ENCODE measurements around the gene UBAP1.
"Not testable (repeated sequence)": the region's sequence is repeated elsewhere in the genome, so short reads cannot be mapped to it uniquely, and the experiment has no call there.

UBAP1 gene

DNA sequence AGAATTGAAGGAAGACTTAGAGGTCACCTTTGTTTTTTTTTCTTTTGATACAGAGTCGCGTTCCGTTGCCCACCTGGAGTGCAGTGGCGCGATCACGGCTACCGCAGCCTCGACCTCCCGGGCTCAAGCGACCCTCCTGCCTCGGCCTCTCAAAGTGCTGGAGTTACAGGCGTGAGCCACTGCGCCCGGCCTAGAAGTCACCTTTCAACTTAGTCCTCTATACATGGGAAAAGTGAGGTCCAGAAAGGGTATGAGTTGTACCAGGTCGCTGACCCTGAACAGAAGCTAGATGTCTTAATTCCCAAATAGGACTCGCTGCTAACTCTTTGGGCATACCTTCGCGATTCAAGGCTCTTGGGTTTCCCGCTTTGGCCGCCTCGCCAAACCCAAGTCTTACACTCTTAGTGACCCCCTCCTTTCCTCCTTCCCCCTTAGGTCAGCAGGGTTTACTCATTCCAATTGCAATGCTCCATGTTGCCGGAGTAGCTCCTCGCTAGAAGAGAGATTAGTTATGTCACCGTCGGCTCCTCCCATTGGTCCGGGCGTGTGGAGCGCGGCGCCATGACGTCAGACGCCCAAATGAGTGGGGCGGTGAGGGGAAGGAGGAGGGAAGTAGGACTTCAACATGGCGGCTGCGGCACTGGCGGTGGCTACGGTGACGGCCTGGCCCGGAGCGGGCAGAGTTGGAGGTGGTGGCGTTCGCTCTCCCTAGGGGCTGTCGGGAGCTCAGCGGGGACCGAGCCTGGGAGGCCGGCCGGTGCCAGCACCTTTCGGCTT, at the start of gene UBAP1:
Gene UBAP1 (plus strand): TSS at position 608 of the 777 bp plus-strand sequence. CDS start 41,872 bp downstream, outside the sequence.
- DNase-seq, result peak; percentile 96 to 97

GRCh38 chr9:34131571-34131970, 47.3 kb upstream of the UBAP1 start:
- DNase-seq, result no peak

- DNase-seq, result no peak
Measured at GRCh38 chr9:34133436-34133949, 45.4 kb upstream of the UBAP1 start.

DNA sequence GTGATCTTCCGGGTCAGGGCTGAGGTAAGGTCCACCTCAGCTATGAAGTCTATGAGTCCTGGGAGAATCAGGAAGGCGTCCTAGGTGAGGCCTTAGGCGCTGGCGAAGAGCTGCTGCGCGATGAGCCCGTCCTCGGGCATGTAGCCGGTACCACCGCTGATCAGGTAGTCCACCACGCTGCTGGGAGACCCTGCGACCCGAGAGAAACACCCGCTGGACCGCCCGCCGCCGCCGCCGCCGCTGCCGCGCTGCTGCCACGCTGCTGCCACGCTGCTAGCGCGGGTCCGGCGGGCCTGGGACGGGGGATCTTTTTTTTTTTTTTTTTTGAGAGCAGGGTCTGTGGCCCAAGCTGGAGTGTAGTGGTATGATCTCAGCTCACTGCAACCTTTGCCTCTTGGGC, 44.3 kb upstream of the UBAP1 start:
- DNase-seq, result no peak

- DNase-seq, result not testable (repeated sequence)
Measured at GRCh38 chr9:34138644-34139043, 40.2 kb upstream of the UBAP1 start.

DNA sequence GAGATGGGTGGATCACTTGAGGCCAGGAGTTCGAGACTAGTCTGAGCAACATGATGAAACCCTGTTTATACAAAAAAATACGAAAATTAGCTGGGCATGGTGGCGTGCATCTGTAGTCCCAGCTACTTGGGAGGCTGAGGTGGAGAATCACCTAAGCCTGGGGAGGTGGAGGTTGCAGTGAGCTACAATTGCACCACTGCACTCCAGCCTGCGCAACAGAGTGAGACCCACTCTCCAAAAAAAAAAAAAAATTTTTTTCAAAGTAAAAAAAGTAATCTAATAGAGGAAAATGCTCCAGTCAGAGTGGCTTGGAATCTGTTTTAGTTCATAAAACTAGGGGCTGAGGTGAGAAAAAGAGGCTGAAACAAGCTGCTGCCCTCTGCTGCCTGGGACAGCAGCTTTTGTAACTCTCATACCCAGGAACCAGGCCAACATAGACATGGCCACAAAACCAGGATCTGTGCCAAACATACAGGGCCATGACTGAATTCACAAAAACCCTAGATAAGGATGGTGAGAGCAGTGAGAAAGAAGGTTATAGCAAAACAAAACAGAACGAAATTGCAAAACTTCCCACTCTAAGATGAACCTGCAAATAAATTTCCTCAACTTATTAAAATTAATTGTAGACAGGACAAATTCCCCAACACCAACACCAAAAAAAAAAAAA, 39.2 kb upstream of the UBAP1 start:
- no peak for DNase-seq

GRCh38 chr9:34140853-34141252, 38.0 kb upstream of the UBAP1 start:
- DNase-seq, result no peak

DNA sequence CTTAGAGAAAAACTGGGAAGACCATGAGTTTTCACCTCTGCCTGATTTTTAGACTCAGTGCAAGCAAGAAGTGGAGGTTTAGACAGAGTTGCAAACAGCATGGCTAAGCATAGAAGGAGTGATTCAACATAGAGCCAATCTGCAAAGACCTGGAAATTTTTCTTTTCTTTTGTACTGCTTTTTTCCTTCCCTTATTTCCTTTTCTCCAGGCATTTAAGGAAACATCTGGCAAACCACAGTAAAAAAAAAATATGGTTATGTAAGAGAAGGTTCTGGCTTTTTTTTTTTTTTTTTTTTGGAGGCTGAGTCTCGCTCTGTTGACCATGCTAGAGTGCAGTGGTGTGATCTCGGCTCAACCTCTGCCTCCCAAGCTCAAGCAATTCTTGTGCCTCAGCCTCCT, 35.7 kb upstream of the UBAP1 start:
- DNase-seq, result no peak

- no peak for DNase-seq
Measured at GRCh38 chr9:34145165-34145564, 33.7 kb upstream of the UBAP1 start.

DNA sequence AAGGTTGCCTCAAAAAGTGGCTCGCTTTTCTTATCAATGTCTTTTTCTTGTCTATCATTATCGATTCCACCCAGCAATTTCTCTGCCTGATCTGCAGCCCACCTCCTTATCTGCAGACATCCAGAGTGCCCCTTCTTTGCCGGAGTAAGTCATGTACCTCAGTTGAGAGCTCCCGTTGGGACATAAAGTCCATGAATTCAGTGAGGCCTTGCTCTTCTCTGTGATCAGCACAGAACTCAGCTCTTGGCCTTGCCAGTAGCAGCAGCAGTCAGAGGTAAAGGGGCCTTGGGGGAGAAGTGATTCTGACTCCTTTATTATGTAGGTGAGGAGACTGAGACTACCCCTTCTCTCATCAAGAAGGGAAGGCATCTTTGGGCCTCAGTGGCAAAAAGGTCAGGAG, 27.4 kb upstream of the UBAP1 start:
- no peak for DNase-seq

- no peak for DNase-seq
Measured at GRCh38 chr9:34154057-34154456, 24.8 kb upstream of the UBAP1 start.

DNA sequence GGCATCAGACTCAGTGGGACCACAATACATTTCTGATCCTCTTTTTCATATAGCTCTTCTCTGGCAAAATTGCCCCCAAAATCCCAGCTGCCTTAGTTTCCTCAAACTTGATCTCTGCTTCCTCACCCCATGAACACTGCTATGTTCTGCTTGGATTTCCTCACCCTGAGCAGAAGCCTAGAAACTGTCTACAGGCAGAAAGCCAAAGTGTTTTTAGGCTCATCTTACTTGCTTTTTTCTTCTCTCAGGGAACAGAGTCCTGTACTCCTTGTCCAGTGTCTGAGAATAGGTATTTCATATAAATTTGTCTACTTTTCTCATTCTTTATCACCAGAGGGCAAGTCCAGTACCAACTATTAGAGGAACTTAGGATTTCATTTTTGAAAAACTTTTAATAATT, 21.5 kb upstream of the UBAP1 start:
- DNase-seq, result no peak

GRCh38 chr9:34157898-34158297, 20.9 kb upstream of the UBAP1 start:
- DNase-seq, result no peak

DNA sequence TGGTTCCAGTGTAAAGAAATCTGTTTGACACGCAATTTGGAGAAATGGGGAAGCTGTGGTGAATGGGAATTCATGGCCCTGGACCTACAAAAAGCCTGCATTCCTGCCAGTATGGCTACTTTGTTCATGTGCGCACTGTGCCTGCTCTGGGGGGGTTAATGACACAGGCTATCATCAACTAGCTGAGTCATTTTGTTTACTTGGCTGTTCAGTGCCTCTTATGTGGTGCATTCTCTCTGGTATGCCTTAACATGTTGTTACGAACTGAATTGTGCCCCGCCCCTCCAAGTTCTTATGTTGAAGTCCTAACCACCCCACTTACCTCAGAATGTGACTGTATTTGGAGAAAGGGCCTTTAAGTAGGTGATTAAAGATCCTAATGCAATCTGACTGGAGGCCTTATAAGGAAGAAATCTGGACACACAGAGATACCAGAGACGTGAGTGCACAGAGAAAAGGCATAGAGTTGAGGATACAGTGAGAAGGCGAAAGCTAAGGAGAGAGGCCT, 20.4 kb upstream of the UBAP1 start:
- DNase-seq, result no peak

GRCh38 chr9:34163434-34163833, 15.4 kb upstream of the UBAP1 start:
- no peak for DNase-seq

DNA sequence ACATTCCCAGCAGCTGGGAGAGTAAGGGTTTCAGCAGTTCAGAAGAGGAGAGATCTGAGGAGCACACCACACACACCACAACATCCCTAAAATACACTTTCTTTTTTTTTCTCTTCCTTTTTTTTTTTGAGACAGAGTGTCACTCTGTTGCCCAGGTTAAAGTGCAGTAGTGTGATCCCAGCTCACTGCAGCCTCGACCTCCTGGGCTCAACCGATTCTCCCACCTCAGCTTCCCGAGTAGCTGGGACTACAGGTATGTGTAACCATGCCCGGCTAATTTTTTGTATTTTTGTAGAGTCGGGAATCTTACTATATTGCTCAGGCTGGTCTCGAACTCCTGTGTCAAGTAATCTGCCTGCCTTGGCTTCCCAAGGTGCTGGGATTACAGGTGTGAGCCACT, 9.7 kb upstream of the UBAP1 start:
- DNase-seq, result no peak

- DNase-seq, result no peak
Measured at GRCh38 chr9:34170237-34170991, 8.4 kb upstream of the UBAP1 start.

DNA sequence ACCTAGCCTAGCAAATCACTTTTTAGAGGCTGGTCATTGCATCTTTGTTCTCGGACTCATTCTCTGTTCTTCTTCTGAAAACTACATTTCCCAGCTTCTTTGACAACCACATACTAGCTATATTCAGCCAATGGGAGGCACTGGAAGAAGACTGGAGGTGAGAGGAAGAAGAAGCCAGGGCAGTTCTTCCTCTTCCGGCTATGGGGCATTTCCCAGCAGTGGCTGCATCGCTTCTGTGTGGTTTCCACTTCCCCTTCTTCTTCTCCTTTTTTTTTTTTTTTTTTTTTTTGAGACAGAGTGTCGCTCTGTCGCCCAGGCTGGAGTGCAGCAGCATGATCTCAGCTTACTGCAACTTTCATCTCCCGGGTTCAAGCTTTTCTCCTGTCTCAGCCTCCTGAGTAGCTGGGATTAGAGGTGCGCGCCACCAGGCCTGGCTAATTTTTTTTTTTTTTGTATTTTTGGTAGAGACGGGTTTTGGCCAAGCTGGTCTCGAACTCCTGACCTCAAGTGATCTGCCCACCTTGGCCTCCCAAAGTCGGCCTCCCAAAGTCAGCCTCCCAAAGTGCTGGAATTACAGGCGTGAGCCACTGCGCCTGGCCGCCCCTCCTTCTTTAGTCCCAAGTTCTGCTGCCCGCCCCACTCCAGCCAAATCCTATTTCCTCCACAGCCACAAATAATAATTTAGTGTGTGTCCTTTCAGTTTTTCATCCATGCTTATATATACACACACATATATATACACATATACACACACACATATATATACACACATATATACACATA, 6.9 kb upstream of the UBAP1 start:
- DNase-seq, result peak; percentile 17 to 50

DNA sequence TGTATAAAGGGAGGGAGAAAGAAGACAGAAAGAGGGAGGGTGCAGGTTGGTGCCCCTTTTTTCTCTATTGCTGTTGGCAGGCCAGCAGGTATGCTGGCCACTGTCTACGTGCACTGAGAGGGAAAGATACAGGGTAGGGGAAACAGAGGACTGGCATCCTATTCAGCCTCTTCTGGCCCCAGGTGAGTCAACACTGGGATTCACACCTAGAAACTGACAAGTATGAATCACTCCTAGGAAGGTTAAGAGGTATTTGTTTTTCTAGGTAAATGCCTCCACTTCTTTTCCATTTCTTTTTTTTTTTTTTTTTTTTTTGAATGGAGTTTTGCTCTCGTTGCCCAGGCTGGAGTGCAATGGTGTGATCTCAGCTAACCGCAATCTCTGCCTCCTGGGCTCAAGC, 2.8 kb upstream of the UBAP1 start:
- DNase-seq, result no peak

- no peak for DNase-seq
Measured at GRCh38 chr9:34177593-34178435, 1.0 kb upstream of the UBAP1 start.
